T-cell (primary cell): ENCODE measurements around the gene COX8A. TPM values are rescaled to one million over a fixed set of nuclear protein-coding genes. Genes with fewer than 3 reads are reported as not detected.

Experiments used
- ATAC-seq, 4 experiments: fragments of 200-7000 bp in 3 of 4; fragments of 150-1000 bp in 1 of 4; cut with Tn5 transposase; replicated peaks in 1 of 4; 1 replicate in 3 of 4; 2 replicates in 1 of 4; pipeline ENCODE4 v1.10.0; 2021; ENCODE audit warnings: moderate library complexity in 3 of 4, mild to moderate bottlenecking in 2 of 4, moderate number of reproducible peaks in 1 of 4
- CTCF ChIA-PET, 2 donors: fragments of 300-600 bp; sonication (Branson Sonifier 250); formaldehyde crosslinking; loops; one replicate each; lab custom pipeline; 2022; ENCODE audit warnings: antibody characterized with exemption in 2 of 2; lab: Charles Lee
- POLR2A ChIA-PET, 2 donors: fragments of 300-600 bp; sonication (Branson Sonifier 250); formaldehyde crosslinking; loops; one replicate each; lab custom pipeline; 2022; ENCODE audit warnings: antibody characterized with exemption in 2 of 2; lab: Charles Lee
- DNase-seq, 35 experiments: peaks; one replicate each; pipeline versions ENCODE4 v3.0.0 to v3.0.0-alpha.2; 2013 to 2023
- H3K27ac ChIP-seq: one replicate; pipeline ENCODE4 v1.5.1; 2013; ENCODE audit warnings: low read length
- H3K27me3 ChIP-seq, 2 experiments: replicated peaks in 1 of 2; 1 replicate in 1 of 2; 2 replicates in 1 of 2; pipeline versions ENCODE4 v1.6.1 to v1.7.0; 2013; ENCODE audit warnings: low read length in 1 of 2, mixed read lengths in 1 of 2; ENCODE audit not compliant: control insufficient read depth in 2 of 2, insufficient read depth in 2 of 2; ENCODE audit errors: extremely low read depth in 1 of 2
- H3K36me3 ChIP-seq, 2 donors: 1 replicate in 1 of 2; 2 replicates in 1 of 2; pipeline versions ENCODE4 v1.6.1 to v1.7.0; 2013; ENCODE audit warnings: low read length in 1 of 2; ENCODE audit not compliant: control insufficient read depth in 2 of 2, insufficient read depth in 1 of 2; ENCODE audit errors: extremely low read depth in 1 of 2
- H3K4me1 ChIP-seq, 2 experiments: 1 replicate in 1 of 2; 2 replicates in 1 of 2; pipeline versions ENCODE4 v1.6.1 to v1.7.0; 2013; ENCODE audit warnings: low read length in 2 of 2, mixed read lengths in 1 of 2; ENCODE audit not compliant: insufficient read depth in 2 of 2, control insufficient read depth in 1 of 2; ENCODE audit errors: extremely low read depth in 1 of 2
- H3K4me3 ChIP-seq, 2 donors: 1 replicate in 1 of 2; 2 replicates in 1 of 2; pipeline versions ENCODE4 v1.5.1 to v1.7.0; 2013; ENCODE audit warnings: mild to moderate bottlenecking in 2 of 2, low read length in 1 of 2, moderate library complexity in 1 of 2; ENCODE audit not compliant: control insufficient read depth in 1 of 2; ENCODE audit errors: extremely low read depth in 1 of 2
- H3K9me3 ChIP-seq: 2 replicates; pipeline ENCODE4 v1.7.0; 2013
- H3K27ac Mint-ChIP-seq, 2 donors: one replicate each; pipeline ENCODE4 v1.8.0; 2020 to 2021; ENCODE audit warnings: mild to moderate bottlenecking in 2 of 2, mixed read lengths in 2 of 2
- H3K27me3 Mint-ChIP-seq, 2 donors: one replicate each; pipeline ENCODE4 v1.8.0; 2021 to 2022; ENCODE audit warnings: mixed read lengths in 2 of 2
- H3K36me3 Mint-ChIP-seq: one replicate; pipeline ENCODE4 v1.8.0; 2021; ENCODE audit warnings: mixed read lengths
- H3K4me1 Mint-ChIP-seq, 3 donors: one replicate each; pipeline ENCODE4 v1.8.0; 2020 to 2022; ENCODE audit warnings: mixed read lengths in 3 of 3, mild to moderate bottlenecking in 1 of 3
- H3K4me3 Mint-ChIP-seq, 3 donors: one replicate each; pipeline ENCODE4 v1.8.0; 2020 to 2022; ENCODE audit warnings: mild to moderate bottlenecking in 3 of 3, mixed read lengths in 3 of 3, moderate library complexity in 3 of 3
- H3K9me3 Mint-ChIP-seq, 3 donors: one replicate each; pipeline ENCODE4 v1.8.0; 2020 to 2022; ENCODE audit warnings: mixed read lengths in 3 of 3
- WGBS: methylation state at CpG from one replicate; pipeline ENCODE4 v1.1.5; 2013; ENCODE audit warnings: missing lambda C conversion rate; ENCODE audit not compliant: insufficient coverage; 5-methylcytosine and 5-hydroxymethylcytosine counted together
- total RNA-seq, 35 experiments: library from RNA in 6 of 35; stranded (reverse) in 6 of 35; fragments of 120-200 nt in 1 of 35; gene quantifications; one replicate each; pipeline versions ENCODE4 v1.2.1 to v1.2.4 and lab custom pipeline; 2013 to 2026

COX8A gene
- total RNA-seq, 5 donors from 2014 or later (not counting 1 experiment from before 2014, with no cell fraction given), result 108 to 152 (median 125) TPM

DNA sequence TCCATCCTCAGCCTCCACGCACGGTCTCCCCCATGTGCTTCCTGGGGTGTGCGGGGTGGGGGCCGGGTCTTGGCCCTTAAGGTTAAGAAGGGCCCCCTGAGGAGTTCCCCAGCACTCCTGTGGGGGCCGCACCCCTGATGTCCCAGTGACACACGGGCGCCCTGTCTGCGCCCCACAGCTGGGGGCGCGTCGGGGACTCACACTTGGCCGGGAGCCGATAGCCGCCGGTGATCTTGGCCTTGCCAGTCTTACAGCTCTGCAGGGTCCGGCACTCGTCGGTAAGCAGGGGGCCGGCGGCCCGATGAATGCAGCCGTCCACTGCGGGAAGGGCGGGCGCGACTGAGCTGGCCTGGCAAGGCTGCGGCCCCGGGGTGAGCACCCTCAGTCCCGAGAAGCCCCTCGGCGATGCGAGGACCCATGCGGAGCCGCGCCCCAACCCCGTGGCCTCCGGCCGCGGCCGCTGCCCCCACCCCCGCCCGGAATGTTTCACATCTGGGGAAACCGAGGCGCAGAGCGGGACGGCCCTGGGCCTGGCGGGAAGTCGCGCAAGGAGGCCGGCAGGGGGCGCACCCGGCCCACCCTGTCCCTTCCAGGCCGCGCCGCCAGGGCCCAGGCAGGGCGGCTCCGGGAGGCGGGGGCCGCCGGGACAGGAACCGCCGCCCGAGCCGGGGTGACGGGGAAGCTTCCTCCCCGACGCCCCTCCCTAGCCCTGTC is 25.8 kb downstream of the COX8A start:
- POLR2A ChIA-PET, result interaction anchor here in 1 of 2 donors (0.6 to 0.8 kb wide), 2 partner anchors 163 to 1475 kb away, joined by 3 to 4 read pairs; no protein-coding TSS in a partner anchor
- WGBS, result 2% methylated on average over 64 of the region's 67 CpGs
- Histone ChIP-seq H3K9me3 (no peaks in the 10 kb centered on the region), H3K27me3 (peaks cover 0 to 14% of the 10 kb centered on the region in 2 experiments), H3K4me1 (peaks cover 7 to 31% of the 10 kb centered on the region in 2 experiments), H3K36me3 (peaks cover 9 to 27% of the 10 kb centered on the region in 2 donors), H3K27ac (no peak overlapping the region), H3K4me3 (peak overlapping the region in 1 of 2 donors; percentile 34)
- Mint-ChIP-seq H3K36me3 (peaks cover 10% of the 10 kb centered on the region), H3K9me3 (no peaks in the 10 kb centered on the region), H3K27ac (no peak overlapping the region), H3K4me3 (peak overlapping the region; percentile 31 to 61 (median 45)), H3K27me3 (no peaks in the 10 kb centered on the region), H3K4me1 (peaks cover 8 to 17% (median 16%) of the 10 kb centered on the region in 3 donors)
- CTCF ChIA-PET, result interaction anchor here (0.5 to 0.7 kb wide), 3 partner anchors 15 to 1548 kb away, joined by 3 to 4 read pairs (median 3); no protein-coding TSS in a partner anchor
- DNase-seq, result peak; percentile 25 to 89 (median 65)
- ATAC-seq, result peak; percentile 77 to 84 (median 82)

- H3K27me3 Mint-ChIP-seq, result peaks cover 0 to 2% of the 10 kb centered on the region in 2 donors
Observed at GRCh38 chr11:64000740-64001483, 26.5 kb downstream of the COX8A start.

GRCh38 chr11:64001484-64002420 is 27.3 kb downstream of the COX8A start:
- Mint-ChIP-seq H3K36me3 (peaks cover 10% of the 10 kb centered on the region), H3K27me3 (peaks cover 3 to 9% of the 10 kb centered on the region in 2 donors), H3K9me3 (no peaks in the 10 kb centered on the region), H3K4me1 (peaks cover 8 to 18% (median 17%) of the 10 kb centered on the region in 3 donors), H3K27ac (no peak overlapping the region), H3K4me3 (peak overlapping the region; percentile 17 to 61 (median 45))
- Histone ChIP-seq H3K4me1 (peaks cover 7 to 31% of the 10 kb centered on the region in 2 experiments), H3K4me3 (no peak overlapping the region), H3K27ac (no peak overlapping the region), H3K27me3 (peaks cover 0 to 29% of the 10 kb centered on the region in 2 experiments), H3K9me3 (no peaks in the 10 kb centered on the region), H3K36me3 (peaks cover 2 to 13% of the 10 kb centered on the region in 2 donors)
- POLR2A ChIA-PET, result no interaction called here
- no peak for DNase-seq
- 52% methylated on average over 10 of the region's 23 CpGs for WGBS
- ATAC-seq, result no peak
- CTCF ChIA-PET, result interaction anchor here in 1 of 2 donors (0.9 kb wide), 1 partner anchor 11 kb away, joined by 3 read pairs; no protein-coding TSS in a partner anchor

More at GRCh38 chr11:64000740-64001483, 26.5 kb downstream of the COX8A start:
- Mint-ChIP-seq H3K9me3 (no peaks in the 10 kb centered on the region), H3K36me3 (peaks cover 10% of the 10 kb centered on the region), H3K27ac (no peak overlapping the region), H3K4me1 (peaks cover 8 to 17% (median 16%) of the 10 kb centered on the region in 3 donors), H3K4me3 (peak overlapping the region; percentile 17 to 61 (median 45))
- peaks cover 9 to 21% of the 10 kb centered on the region in 2 donors for H3K36me3 ChIP-seq
- ChIA-PET POLR2A (interaction anchor here in 1 of 2 donors (0.8 kb wide), 1 partner anchor 163 kb away, joined by 3 read pairs; no protein-coding TSS in a partner anchor), CTCF (interaction anchor here (0.5 to 0.9 kb wide), 4 partner anchors 10 to 1549 kb away, joined by 3 to 4 read pairs (median 3); no protein-coding TSS in a partner anchor)
- whole genome bisulfite sequencing, result 30% methylated on average over 60 of the region's 60 CpGs
- no peak for ATAC-seq
- no peak for DNase-seq
- H3K27ac ChIP-seq, result no peak overlapping the region
- no peaks in the 10 kb centered on the region for H3K9me3 ChIP-seq
- H3K4me3 ChIP-seq, result peak overlapping the region; percentile 23 to 59
- H3K4me1 ChIP-seq, result peaks cover 7 to 31% of the 10 kb centered on the region in 2 experiments
- peaks cover 0 to 21% of the 10 kb centered on the region in 2 experiments for H3K27me3 ChIP-seq

DNA sequence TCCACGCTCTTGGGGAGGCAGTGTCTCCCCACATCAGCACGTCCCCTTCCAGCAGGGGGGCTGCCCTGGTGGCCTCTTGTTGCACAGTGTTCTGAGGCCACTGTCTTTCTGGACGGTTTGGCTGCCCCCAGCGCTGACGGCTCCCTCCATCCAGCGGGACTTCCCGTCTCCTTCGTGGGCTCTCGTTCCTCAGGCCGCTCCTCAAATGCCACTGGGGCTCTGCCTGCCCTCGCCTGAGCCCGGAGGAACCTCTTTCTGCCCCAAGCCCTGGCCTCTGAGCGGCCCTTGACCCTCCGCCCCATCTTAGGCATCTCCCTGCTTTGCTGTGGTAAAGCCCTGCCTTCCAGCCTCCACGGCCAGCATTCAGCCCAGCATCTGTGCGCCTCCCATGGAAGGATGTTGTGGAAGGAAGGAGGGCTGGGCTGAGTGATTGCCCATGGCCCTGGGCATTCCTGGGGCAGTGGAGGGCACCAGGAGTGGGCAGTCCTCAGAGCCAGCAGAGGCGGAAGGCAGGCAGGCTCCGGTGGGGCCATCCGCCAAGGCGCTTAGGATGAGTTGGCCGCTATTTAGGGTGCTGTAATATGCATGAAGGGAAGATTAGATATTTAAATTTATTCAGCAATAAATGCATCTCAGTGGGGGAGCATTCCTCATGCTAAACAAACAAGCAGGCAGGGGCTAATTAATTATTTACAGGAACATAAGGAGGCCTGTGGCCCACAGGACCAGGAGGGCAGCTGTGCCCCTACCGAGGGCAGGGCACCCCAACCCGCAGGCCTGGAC is 29.6 kb downstream of the COX8A start:
- Histone ChIP-seq H3K4me1 (peaks cover 5 to 36% of the 10 kb centered on the region in 2 experiments), H3K9me3 (no peaks in the 10 kb centered on the region), H3K27me3 (peaks cover 0 to 50% of the 10 kb centered on the region in 2 experiments), H3K27ac (no peak overlapping the region), H3K4me3 (no peak overlapping the region), H3K36me3 (no peaks in the 10 kb centered on the region)
- no peak overlapping the region for H3K27ac Mint-ChIP-seq
- 76% methylated on average over 14 of the region's 23 CpGs for WGBS
- no peaks in the 10 kb centered on the region for H3K9me3 Mint-ChIP-seq
- ATAC-seq (no peak), DNase-seq (no peak)
- peaks cover 19 to 31% of the 10 kb centered on the region in 2 donors for H3K27me3 Mint-ChIP-seq
- peaks cover 9 to 27% (median 24%) of the 10 kb centered on the region in 3 donors for H3K4me1 Mint-ChIP-seq
- no peak overlapping the region for H3K4me3 Mint-ChIP-seq
- ChIA-PET CTCF (no interaction called here), POLR2A (no interaction called here)
- no peaks in the 10 kb centered on the region for H3K36me3 Mint-ChIP-seq

- no peaks in the 10 kb centered on the region for H3K36me3 Mint-ChIP-seq
- H3K9me3 ChIP-seq, result no peaks in the 10 kb centered on the region
- no peak for ATAC-seq
- no peaks in the 10 kb centered on the region for H3K36me3 ChIP-seq
- CTCF ChIA-PET, result no interaction called here
- H3K27ac ChIP-seq, result no peak overlapping the region
- WGBS, result 80% methylated on average over 1 of the region's 4 CpGs
- H3K9me3 Mint-ChIP-seq, result no peaks in the 10 kb centered on the region
- H3K4me3 Mint-ChIP-seq, result no peak overlapping the region
- H3K4me1 Mint-ChIP-seq, result peaks cover 9 to 27% (median 24%) of the 10 kb centered on the region in 3 donors
- DNase-seq, result no peak
- H3K27me3 Mint-ChIP-seq, result peaks cover 19 to 32% of the 10 kb centered on the region in 2 donors
- POLR2A ChIA-PET, result no interaction called here
- H3K4me3 ChIP-seq, result no peak overlapping the region
- H3K4me1 ChIP-seq, result peaks cover under 1 to 30% of the 10 kb centered on the region in 2 experiments
- no peak overlapping the region for H3K27ac Mint-ChIP-seq
- H3K27me3 ChIP-seq, result peaks cover 0 to 55% of the 10 kb centered on the region in 2 experiments
Observed at GRCh38 chr11:64004590-64004984, 30.2 kb downstream of the COX8A start.
